Activated CD4-positive, alpha-beta memory T cell treated with anti-CD3 and anti-CD28 coated beads for 36 hours (primary cell): ENCODE measurements around the gene DPH6. TPM values are rescaled to one million over a fixed set of nuclear protein-coding genes. Genes with fewer than 3 reads are reported as not detected.

Experiments used
- CTCF ChIA-PET: fragments of 350-600 bp; sonication (Branson Sonifier 250); formaldehyde crosslinking; loops from one replicate; lab custom pipeline; 2021; ENCODE audit warnings: antibody characterized with exemption, inconsistent platforms; lab: Charles Lee
- POLR2A ChIA-PET: fragments of 350-600 bp; sonication (Branson Sonifier 250); formaldehyde crosslinking; loops from one replicate; lab custom pipeline; 2021; ENCODE audit warnings: antibody characterized with exemption; lab: Charles Lee
- DNase-seq: peaks from one replicate; pipeline ENCODE4 v3.0.0-alpha.2; 2020
- H3K27ac Mint-ChIP-seq: one replicate; pipeline ENCODE4 v1.8.0; 2021; ENCODE audit warnings: mixed read lengths
- H3K27me3 Mint-ChIP-seq: one replicate; pipeline ENCODE4 v1.8.0; 2021; ENCODE audit warnings: mixed read lengths
- H3K36me3 Mint-ChIP-seq: one replicate; pipeline ENCODE4 v1.8.0; 2021; ENCODE audit warnings: mixed read lengths
- H3K4me1 Mint-ChIP-seq: one replicate; pipeline ENCODE4 v1.8.0; 2021; ENCODE audit warnings: low read depth, mixed read lengths
- H3K4me3 Mint-ChIP-seq: one replicate; pipeline ENCODE4 v1.8.0; 2021; ENCODE audit warnings: mild to moderate bottlenecking, mixed read lengths
- H3K9me3 Mint-ChIP-seq: one replicate; pipeline ENCODE4 v1.8.0; 2021; ENCODE audit warnings: mixed read lengths
- intact Hi-C: fragments of 100-400 bp; cut with micrococcal nuclease; formaldehyde crosslinking; loops from one replicate; pipeline ENCODE4 v1.15.1; 2023
- total RNA-seq, 2 experiments: library from RNA; stranded (reverse); gene quantifications; one replicate each; pipeline ENCODE4 v1.2.3, GENCODE V29; 2021

The DPH6 gene
- total RNA-seq, 2 experiments from 2014 or later, result 14.3 to 15.9 TPM

GRCh38 chr15:35559683-35560082 lies 13.7 kb upstream of the DPH6 start:
- no peak overlapping the region for H3K4me3 Mint-ChIP-seq
- H3K9me3 Mint-ChIP-seq, result no peaks in the 10 kb centered on the region
- intact Hi-C loops, result no loop called here
- H3K27me3 Mint-ChIP-seq, result no peaks in the 10 kb centered on the region
- H3K27ac Mint-ChIP-seq, result no peak overlapping the region
- CTCF ChIA-PET, result no interaction called here
- peaks cover 4% of the 10 kb centered on the region for H3K4me1 Mint-ChIP-seq
- no peak for DNase-seq
- POLR2A ChIA-PET, result no interaction called here
- H3K36me3 Mint-ChIP-seq, result no peaks in the 10 kb centered on the region

GRCh38 chr15:35557544-35557943 lies 11.6 kb upstream of the DPH6 start:
- CTCF ChIA-PET, result interaction anchor here (1.0 kb wide), 1 partner anchor 194 kb away, joined by 5 read pairs; no protein-coding TSS in a partner anchor
- POLR2A ChIA-PET, result no interaction called here
- H3K4me3 Mint-ChIP-seq, result no peak overlapping the region
- H3K9me3 Mint-ChIP-seq, result no peaks in the 10 kb centered on the region
- intact Hi-C loops, result no loop called here
- no peak for DNase-seq
- H3K4me1 Mint-ChIP-seq, result peaks cover 4% of the 10 kb centered on the region
- no peaks in the 10 kb centered on the region for H3K36me3 Mint-ChIP-seq
- no peaks in the 10 kb centered on the region for H3K27me3 Mint-ChIP-seq
- H3K27ac Mint-ChIP-seq, result no peak overlapping the region

- DNase-seq, result no peak
- Mint-ChIP-seq H3K27ac (no peak overlapping the region), H3K4me1 (peaks cover 4% of the 10 kb centered on the region), H3K9me3 (no peaks in the 10 kb centered on the region), H3K36me3 (no peaks in the 10 kb centered on the region), H3K27me3 (no peaks in the 10 kb centered on the region), H3K4me3 (no peak overlapping the region)
- intact Hi-C loops, result no loop called here
- CTCF ChIA-PET, result interaction anchor here (1.0 kb wide), 1 partner anchor 195 kb away, joined by 5 read pairs; no protein-coding TSS in a partner anchor
- POLR2A ChIA-PET, result no interaction called here
Measured at GRCh38 chr15:35557012-35557411, 11.0 kb upstream of the DPH6 start.

- DNase-seq, result no peak
- intact Hi-C loops, result no loop called here
- H3K36me3 Mint-ChIP-seq, result no peaks in the 10 kb centered on the region
- no peaks in the 10 kb centered on the region for H3K9me3 Mint-ChIP-seq
- CTCF ChIA-PET, result no interaction called here
- no peak overlapping the region for H3K27ac Mint-ChIP-seq
- H3K27me3 Mint-ChIP-seq, result no peaks in the 10 kb centered on the region
- peaks cover 4% of the 10 kb centered on the region for H3K4me1 Mint-ChIP-seq
- no peak overlapping the region for H3K4me3 Mint-ChIP-seq
- POLR2A ChIA-PET, result interaction anchor here (1.1 kb wide), 1 partner anchor 9 kb away, joined by 3 read pairs; no protein-coding TSS in a partner anchor
Measured at GRCh38 chr15:35555244-35555643, 9.3 kb upstream of the DPH6 start.

- POLR2A ChIA-PET, result no interaction called here
- Mint-ChIP-seq H3K4me1 (peaks cover 9% of the 10 kb centered on the region), H3K9me3 (no peaks in the 10 kb centered on the region), H3K4me3 (no peak overlapping the region), H3K36me3 (no peaks in the 10 kb centered on the region), H3K27me3 (no peaks in the 10 kb centered on the region), H3K27ac (no peak overlapping the region)
- intact Hi-C loops, result no loop called here
- no peak for DNase-seq
- CTCF ChIA-PET, result no interaction called here
Measured at GRCh38 chr15:35550957-35551356, 5.0 kb upstream of the DPH6 start.

- CTCF ChIA-PET, result interaction anchor here (0.6 kb wide), 1 partner anchor 612 kb away, joined by 3 read pairs; no protein-coding TSS in a partner anchor
- Mint-ChIP-seq H3K4me1 (peaks cover 17% of the 10 kb centered on the region), H3K27ac (no peak overlapping the region), H3K36me3 (no peaks in the 10 kb centered on the region), H3K9me3 (no peaks in the 10 kb centered on the region), H3K27me3 (no peaks in the 10 kb centered on the region), H3K4me3 (no peak overlapping the region)
- POLR2A ChIA-PET, result no interaction called here
- DNase-seq, result no peak
- intact Hi-C loops, result loop anchor here (5.0 to 10.0 kb wide), 3 partner anchors 108 to 1215 kb away; partner anchors contain the start of genes CDIN1 and SLC12A6
Measured at GRCh38 chr15:35549567-35549966, 3.6 kb upstream of the DPH6 start.

GRCh38 chr15:35548435-35548834 lies 2.5 kb upstream of the DPH6 start:
- H3K27me3 Mint-ChIP-seq, result no peaks in the 10 kb centered on the region
- H3K9me3 Mint-ChIP-seq, result no peaks in the 10 kb centered on the region
- ChIA-PET CTCF (no interaction called here), POLR2A (no interaction called here)
- no peak for DNase-seq
- intact Hi-C loops, result loop anchor here (5.0 to 10.0 kb wide), 3 partner anchors 109 to 1214 kb away; partner anchors contain the start of genes CDIN1 and SLC12A6
- no peak overlapping the region for H3K4me3 Mint-ChIP-seq
- H3K4me1 Mint-ChIP-seq, result peaks cover 18% of the 10 kb centered on the region
- no peaks in the 10 kb centered on the region for H3K36me3 Mint-ChIP-seq
- H3K27ac Mint-ChIP-seq, result no peak overlapping the region

- Mint-ChIP-seq H3K4me1 (peaks cover 18% of the 10 kb centered on the region), H3K27me3 (no peaks in the 10 kb centered on the region), H3K4me3 (no peak overlapping the region), H3K36me3 (no peaks in the 10 kb centered on the region), H3K9me3 (no peaks in the 10 kb centered on the region), H3K27ac (no peak overlapping the region)
- ChIA-PET CTCF (no interaction called here), POLR2A (no interaction called here)
- intact Hi-C loops, result loop anchor here (2.0 to 10.0 kb wide), 4 partner anchors 109 to 1213 kb away; partner anchors contain the start of genes CDIN1 and SLC12A6
- DNase-seq, result no peak
Measured at GRCh38 chr15:35547775-35548364, 1.9 kb upstream of the DPH6 start.

- CTCF ChIA-PET, result interaction anchor here (0.6 to 0.7 kb wide), 2 partner anchors 138 to 306 kb away, joined by 3 read pairs; no protein-coding TSS in a partner anchor
- H3K27ac Mint-ChIP-seq, result peak overlapping the region; percentile 94
- H3K36me3 Mint-ChIP-seq, result no peaks in the 10 kb centered on the region
- intact Hi-C loops, result loop anchor here (1.0 to 10.0 kb wide), 5 partner anchors 111 to 1212 kb away; partner anchors contain the start of genes CDIN1, SLC12A6 and ZNF770
- POLR2A ChIA-PET, result interaction anchor here (0.9 kb wide), 1 partner anchor 8 kb away, joined by 3 read pairs; no protein-coding TSS in a partner anchor
- no peak for DNase-seq
- H3K27me3 Mint-ChIP-seq, result no peaks in the 10 kb centered on the region
- peaks cover 18% of the 10 kb centered on the region for H3K4me1 Mint-ChIP-seq
- peak overlapping the region; percentile 94 for H3K4me3 Mint-ChIP-seq
- no peaks in the 10 kb centered on the region for H3K9me3 Mint-ChIP-seq
Measured at GRCh38 chr15:35546511-35547381, 781 bp upstream of the DPH6 start.

GRCh38 chr15:35545316-35545823 lies 595 bp downstream of the DPH6 start:
- intact Hi-C loops, result loop anchor here (5.0 to 10.0 kb wide), 3 partner anchors 112 to 1211 kb away; partner anchors contain the start of genes CDIN1 and SLC12A6
- DNase-seq, result peak; percentile 29
- Mint-ChIP-seq H3K4me1 (peaks cover 18% of the 10 kb centered on the region), H3K27ac (peak overlapping the region; percentile 94), H3K4me3 (peak overlapping the region; percentile 94), H3K27me3 (no peaks in the 10 kb centered on the region), H3K36me3 (no peaks in the 10 kb centered on the region), H3K9me3 (no peaks in the 10 kb centered on the region)
- ChIA-PET CTCF (no interaction called here), POLR2A (interaction anchor here (0.5 kb wide), 1 partner anchor 349 kb away, joined by 3 read pairs; no protein-coding TSS in a partner anchor)

- Mint-ChIP-seq H3K4me3 (no peak overlapping the region), H3K36me3 (peaks cover 7% of the 10 kb centered on the region), H3K27ac (no peak overlapping the region), H3K27me3 (no peaks in the 10 kb centered on the region), H3K4me1 (peaks cover 9% of the 10 kb centered on the region), H3K9me3 (no peaks in the 10 kb centered on the region)
- DNase-seq, result no peak
- intact Hi-C loops, result loop anchor here (10.0 kb wide), 1 partner anchor 1206 kb away; the partner anchor contains the start of gene SLC12A6
- CTCF ChIA-PET, result no interaction called here
- POLR2A ChIA-PET, result interaction anchor here (0.5 kb wide), 1 partner anchor 16 kb away, joined by 3 read pairs; no protein-coding TSS in a partner anchor
Measured at GRCh38 chr15:35540885-35541284, 5.1 kb downstream of the DPH6 start.
